ENCODE results near the gene FBRSL1.

The FBRSL1 gene

DNA sequence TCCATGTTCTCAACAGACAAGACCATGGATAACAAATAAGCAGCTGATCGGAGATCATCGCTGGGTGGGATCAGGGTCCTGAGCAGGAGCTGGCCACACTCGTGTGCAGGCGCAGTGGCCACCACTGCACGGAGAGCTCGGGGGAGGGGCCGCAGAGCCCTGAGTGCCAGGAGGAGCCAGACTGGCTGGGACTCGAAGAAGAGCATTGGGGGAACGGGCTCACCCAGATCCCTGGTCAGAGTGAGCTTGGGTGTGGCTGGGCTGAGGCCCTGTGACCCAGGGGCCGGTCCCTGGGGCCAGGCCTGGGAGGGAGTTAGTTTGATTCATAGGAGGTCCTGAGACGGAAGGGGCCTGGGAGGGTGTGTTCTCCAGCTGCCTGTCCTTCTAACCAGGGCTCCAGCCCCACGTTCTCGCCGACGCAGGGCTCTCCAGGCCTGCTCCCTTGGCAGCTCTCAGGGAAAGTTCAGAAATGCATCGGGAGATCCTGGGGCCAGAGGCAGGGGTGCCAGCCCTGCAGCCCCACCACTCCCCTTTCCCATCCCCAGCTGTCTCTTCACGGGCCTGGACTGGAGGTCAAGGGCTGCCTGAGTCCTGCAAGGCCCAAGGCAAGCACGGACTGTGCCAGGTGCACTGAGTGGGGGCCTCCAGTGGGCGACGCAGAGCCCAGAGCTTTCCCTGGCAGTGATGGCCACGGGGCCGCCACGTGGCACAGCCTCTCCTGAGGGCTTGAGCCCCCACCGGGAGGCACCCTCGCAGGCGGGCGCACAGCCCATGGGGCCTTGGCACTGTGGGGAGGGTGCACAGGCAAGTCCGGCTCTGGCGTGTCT lies 48.1 kb downstream of the FBRSL1 start:
- Histone ChIP-seq H3K27me3 (replicated peaks; ENCODE audit: control insufficient read depth, insufficient read depth, low read length) (no peaks in the 10 kb centered on the region), H3K4me3 (ENCODE audit: low read length) (no peak overlapping the region), H3K36me3 (ENCODE audit: control insufficient read depth, insufficient read depth, low read length, severe bottlenecking) (no peaks in the 10 kb centered on the region), H3K9me3 (ENCODE audit: control insufficient read depth, low read length) (no peaks in the 10 kb centered on the region), H3K9ac (ENCODE audit: low read length) (no peak overlapping the region), H3K4me1 (ENCODE audit: control insufficient read depth, insufficient read depth, low read length) (no peaks in the 10 kb centered on the region)
- DNase-seq (ENCODE audit: low read depth) = no peak

DNA sequence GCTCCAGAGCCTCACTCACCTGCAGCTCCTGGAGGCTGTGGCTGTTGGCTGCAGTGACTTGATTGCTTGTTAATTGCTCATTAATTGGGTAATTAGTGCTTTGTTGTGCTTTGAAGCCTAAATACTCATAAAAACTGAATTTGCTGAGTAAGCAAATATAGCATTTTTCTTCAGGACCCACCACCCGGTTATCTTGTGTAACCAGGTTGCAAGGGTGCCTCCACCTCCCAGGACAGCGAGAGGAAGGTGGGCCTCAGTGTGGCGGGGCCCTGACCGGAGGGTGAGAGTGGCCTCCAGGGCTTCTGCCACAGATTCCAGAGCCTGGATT lies 48.7 kb downstream of the FBRSL1 start:
- no peaks in the 10 kb centered on the region for H3K4me1 ChIP-seq (ENCODE audit: control insufficient read depth, insufficient read depth, low read length)

DNA sequence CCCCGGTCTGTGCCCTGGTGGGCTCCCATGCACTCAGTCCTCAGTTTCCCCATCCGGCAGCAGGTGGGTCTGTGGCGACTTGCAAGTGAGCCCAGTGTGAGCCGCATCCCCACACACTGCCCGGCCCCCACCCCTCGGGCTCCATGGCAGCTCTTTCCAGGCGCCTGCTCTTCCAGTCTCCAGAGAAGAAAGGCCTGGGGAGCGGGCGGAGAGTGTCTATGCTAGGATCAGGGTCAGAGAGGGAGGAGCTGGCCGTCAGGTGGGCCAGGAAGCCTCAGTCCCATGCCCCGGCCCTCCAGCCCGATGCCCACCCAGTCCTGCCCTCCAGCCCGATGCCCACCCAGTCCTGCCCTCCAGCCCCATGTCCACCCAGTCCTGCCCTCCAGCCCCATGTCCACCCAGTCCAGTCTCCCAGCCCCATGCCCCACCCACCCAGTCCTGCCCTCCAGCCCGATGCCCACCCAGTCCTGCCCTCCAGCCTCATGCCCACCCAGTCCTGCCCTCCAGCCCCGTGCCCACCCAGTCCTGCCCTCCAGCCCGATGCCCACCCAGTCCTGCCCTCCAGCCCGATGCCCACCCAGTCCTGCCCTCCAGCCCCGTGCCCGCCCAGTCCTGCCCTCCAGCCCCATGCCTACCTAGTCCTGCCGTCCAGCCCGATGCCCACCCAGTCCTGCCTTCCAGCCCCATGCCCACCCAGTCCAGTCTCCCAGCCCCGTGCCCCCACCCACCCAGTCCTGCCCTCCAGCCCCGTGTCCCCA lies 49.2 kb downstream of the FBRSL1 start:
- Histone ChIP-seq H3K9me3 (ENCODE audit: control insufficient read depth, low read length) (no peaks in the 10 kb centered on the region), H3K27me3 (replicated peaks; ENCODE audit: control insufficient read depth, insufficient read depth, low read length) (no peaks in the 10 kb centered on the region), H3K4me3 (ENCODE audit: low read length) (no peak overlapping the region), H3K36me3 (ENCODE audit: control insufficient read depth, insufficient read depth, low read length, severe bottlenecking) (no peaks in the 10 kb centered on the region), H3K4me1 (ENCODE audit: control insufficient read depth, insufficient read depth, low read length) (no peaks in the 10 kb centered on the region), H3K9ac (ENCODE audit: low read length) (no peak overlapping the region)
- no peak for DNase-seq (ENCODE audit: low read depth)

More for the DNA sequence above, 48.7 kb downstream of the FBRSL1 start:
- Histone ChIP-seq H3K27me3 (replicated peaks; ENCODE audit: control insufficient read depth, insufficient read depth, low read length) (no peaks in the 10 kb centered on the region), H3K9me3 (ENCODE audit: control insufficient read depth, low read length) (no peaks in the 10 kb centered on the region), H3K36me3 (ENCODE audit: control insufficient read depth, insufficient read depth, low read length, severe bottlenecking) (no peaks in the 10 kb centered on the region), H3K9ac (ENCODE audit: low read length) (no peak overlapping the region), H3K4me3 (ENCODE audit: low read length) (no peak overlapping the region)
- DNase-seq (ENCODE audit: low read depth) = no peak

DNA sequence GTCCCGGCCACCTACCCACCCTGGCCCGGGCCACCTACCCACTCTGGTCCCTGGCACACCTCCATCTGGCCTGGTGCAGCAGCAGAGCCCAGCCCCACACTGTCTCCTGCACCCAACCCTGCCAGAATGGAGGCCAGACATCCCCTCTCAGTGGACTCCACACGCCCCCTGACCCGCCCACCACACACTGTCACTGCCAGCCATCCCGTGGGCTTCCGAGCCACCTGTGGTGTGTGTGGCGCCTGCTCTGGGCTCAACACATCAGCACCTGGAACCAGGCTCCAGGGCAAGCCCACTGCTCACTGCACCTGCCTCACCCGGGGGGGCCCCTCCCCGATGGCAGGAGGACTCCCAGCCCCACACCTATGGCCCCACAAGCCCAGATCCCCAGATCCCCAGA lies 50.5 kb downstream of the FBRSL1 start:
- no peak for DNase-seq (ENCODE audit: low read depth)
- H3K27me3 ChIP-seq (replicated peaks; ENCODE audit: control insufficient read depth, insufficient read depth, low read length) = no peaks in the 10 kb centered on the region
- H3K4me1 ChIP-seq (ENCODE audit: control insufficient read depth, insufficient read depth, low read length) = no peaks in the 10 kb centered on the region
- no peaks in the 10 kb centered on the region for H3K9me3 ChIP-seq (ENCODE audit: control insufficient read depth, low read length)
- H3K4me3 ChIP-seq (ENCODE audit: low read length) = no peak overlapping the region
- H3K9ac ChIP-seq (ENCODE audit: low read length) = no peak overlapping the region
- H3K36me3 ChIP-seq (ENCODE audit: control insufficient read depth, insufficient read depth, low read length, severe bottlenecking) = peaks cover 5% of the 10 kb centered on the region

DNA sequence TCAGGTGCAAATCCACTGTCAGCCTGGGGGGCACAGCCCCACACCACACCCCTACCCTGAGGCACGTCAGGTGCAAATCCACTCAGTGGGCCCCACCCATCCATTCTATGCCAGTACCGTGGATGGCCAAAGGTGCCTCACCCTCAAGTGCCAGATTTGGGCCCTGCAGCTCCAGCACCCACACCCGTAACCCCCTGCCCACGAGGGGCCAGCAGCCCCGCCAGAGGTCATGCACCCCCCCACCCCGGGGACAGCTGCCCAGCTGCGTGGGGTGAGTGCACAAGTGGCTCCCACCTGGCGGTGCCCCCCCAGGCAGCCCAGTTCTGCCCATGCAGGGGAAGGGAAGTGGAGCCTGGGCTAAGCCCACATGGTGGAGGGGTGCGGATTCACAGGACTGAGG lies 51.2 kb downstream of the FBRSL1 start:
- DNase-seq (ENCODE audit: low read depth) = no peak
- Histone ChIP-seq H3K36me3 (ENCODE audit: control insufficient read depth, insufficient read depth, low read length, severe bottlenecking) (peaks cover 5% of the 10 kb centered on the region), H3K9me3 (ENCODE audit: control insufficient read depth, low read length) (no peaks in the 10 kb centered on the region), H3K9ac (ENCODE audit: low read length) (no peak overlapping the region), H3K27me3 (replicated peaks; ENCODE audit: control insufficient read depth, insufficient read depth, low read length) (no peaks in the 10 kb centered on the region), H3K4me3 (ENCODE audit: low read length) (no peak overlapping the region), H3K4me1 (ENCODE audit: control insufficient read depth, insufficient read depth, low read length) (no peaks in the 10 kb centered on the region)

DNA sequence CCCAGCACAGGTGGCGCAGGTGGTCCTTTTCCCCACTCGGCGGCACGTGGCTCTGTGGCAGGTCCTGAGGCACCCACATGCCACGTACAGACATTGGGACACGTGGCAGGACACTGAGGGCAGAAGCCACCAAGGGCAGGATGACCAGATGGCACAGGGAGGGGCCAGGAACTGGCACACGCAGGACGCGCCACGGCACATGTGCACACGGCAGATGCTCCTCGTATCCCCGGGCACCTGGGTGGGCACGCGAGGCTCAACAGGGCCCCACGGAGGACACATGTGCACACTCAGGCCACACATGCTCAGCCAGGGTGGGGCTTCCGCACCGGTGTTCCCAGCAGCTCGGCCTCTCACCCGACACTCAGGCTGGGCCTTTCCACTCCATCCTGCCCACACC lies 52.0 kb downstream of the FBRSL1 start:
- Histone ChIP-seq H3K4me1 (ENCODE audit: control insufficient read depth, insufficient read depth, low read length) (no peaks in the 10 kb centered on the region), H3K9ac (ENCODE audit: low read length) (no peak overlapping the region), H3K9me3 (ENCODE audit: control insufficient read depth, low read length) (no peaks in the 10 kb centered on the region), H3K27me3 (replicated peaks; ENCODE audit: control insufficient read depth, insufficient read depth, low read length) (no peaks in the 10 kb centered on the region), H3K36me3 (ENCODE audit: control insufficient read depth, insufficient read depth, low read length, severe bottlenecking) (peaks cover 5% of the 10 kb centered on the region), H3K4me3 (ENCODE audit: low read length) (no peak overlapping the region)
- DNase-seq (ENCODE audit: low read depth) = no peak

DNA sequence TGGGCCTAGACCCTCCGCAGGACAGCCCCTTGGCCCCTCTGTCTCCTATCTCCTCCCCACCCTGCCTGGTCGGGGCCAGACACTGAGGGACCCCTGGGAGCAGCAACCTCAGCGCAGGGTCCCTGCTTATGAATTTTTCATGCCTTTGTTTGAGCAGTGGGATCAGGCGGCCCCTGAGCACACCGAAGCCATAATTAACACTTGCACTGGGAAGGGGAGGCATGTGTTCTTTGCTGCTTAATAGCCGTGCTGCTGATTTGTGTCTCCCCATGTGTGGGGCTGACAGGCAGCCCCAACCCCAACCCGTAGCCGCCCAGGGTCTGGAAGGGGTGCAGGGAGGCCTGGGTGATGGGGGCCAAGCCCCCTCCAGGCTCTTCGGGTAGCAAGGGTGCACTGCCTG lies 52.7 kb downstream of the FBRSL1 start:
- Histone ChIP-seq H3K4me3 (ENCODE audit: low read length) (no peak overlapping the region), H3K27me3 (replicated peaks; ENCODE audit: control insufficient read depth, insufficient read depth, low read length) (no peaks in the 10 kb centered on the region), H3K4me1 (ENCODE audit: control insufficient read depth, insufficient read depth, low read length) (no peaks in the 10 kb centered on the region), H3K9me3 (ENCODE audit: control insufficient read depth, low read length) (no peaks in the 10 kb centered on the region), H3K36me3 (ENCODE audit: control insufficient read depth, insufficient read depth, low read length, severe bottlenecking) (peaks cover 5% of the 10 kb centered on the region), H3K9ac (ENCODE audit: low read length) (no peak overlapping the region)
- no peak for DNase-seq (ENCODE audit: low read depth)

DNA sequence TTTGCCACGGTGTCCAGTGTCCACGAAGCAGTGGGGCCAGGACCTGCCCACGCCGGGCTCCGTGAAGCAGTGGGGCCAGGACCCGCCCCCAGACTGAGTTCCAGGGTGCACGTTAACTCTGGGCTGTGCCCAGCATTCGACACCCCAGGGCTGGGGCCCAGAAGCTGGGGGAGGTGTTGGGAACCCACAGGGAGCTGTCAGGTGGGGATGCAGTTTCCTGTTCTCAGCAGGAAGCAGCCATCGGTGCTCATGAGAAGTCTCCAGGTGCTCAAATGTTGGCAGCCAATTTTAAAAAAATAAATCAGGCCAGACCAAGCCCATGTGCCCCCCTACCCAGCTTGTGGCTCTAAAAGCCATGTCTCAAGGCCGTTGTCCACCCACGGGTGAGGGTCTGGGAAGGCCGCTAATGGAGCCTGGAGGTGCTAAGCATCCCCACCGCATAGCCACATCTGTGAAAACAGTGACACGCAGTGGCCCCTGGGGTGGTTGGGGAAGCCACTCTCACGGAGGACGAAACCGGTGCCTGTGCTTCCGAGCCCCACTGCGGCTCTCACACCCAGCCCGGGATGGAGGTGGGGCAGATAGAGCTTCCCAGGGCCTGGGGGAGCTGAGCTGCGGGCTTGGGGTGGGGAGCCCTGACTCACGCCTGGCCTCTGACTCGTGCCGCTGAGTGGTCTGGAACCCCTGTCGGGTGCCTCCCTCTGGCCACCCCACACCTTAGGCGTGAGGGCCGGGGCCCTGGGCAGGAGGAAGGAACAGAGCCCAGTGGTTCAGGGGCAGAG lies 53.5 kb downstream of the FBRSL1 start:
- no peaks in the 10 kb centered on the region for H3K27me3 ChIP-seq (replicated peaks; ENCODE audit: control insufficient read depth, insufficient read depth, low read length)

DNA sequence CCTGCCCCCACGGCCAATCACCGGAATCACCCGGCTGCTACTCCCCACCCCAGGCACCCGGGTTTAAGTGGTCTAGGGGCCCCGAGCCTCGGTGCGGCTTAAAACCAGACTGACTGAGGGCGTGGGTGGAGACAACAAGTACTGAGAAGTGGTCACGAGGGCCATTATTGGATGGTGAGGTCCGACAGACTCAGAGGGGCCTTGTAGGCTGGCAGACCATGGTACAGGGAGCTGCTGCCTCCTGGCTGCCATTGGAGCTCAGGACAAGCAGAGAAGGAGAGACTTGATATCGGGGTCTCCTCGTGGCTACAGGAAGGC lies 54.1 kb downstream of the FBRSL1 start:
- H3K27me3 ChIP-seq (replicated peaks; ENCODE audit: control insufficient read depth, insufficient read depth, low read length) = no peaks in the 10 kb centered on the region
- H3K4me1 ChIP-seq (ENCODE audit: control insufficient read depth, insufficient read depth, low read length) = no peaks in the 10 kb centered on the region
- no peaks in the 10 kb centered on the region for H3K9me3 ChIP-seq (ENCODE audit: control insufficient read depth, low read length)

More for the DNA sequence above, 53.5 kb downstream of the FBRSL1 start:
- H3K9ac ChIP-seq (ENCODE audit: low read length) = no peak overlapping the region
- no peaks in the 10 kb centered on the region for H3K9me3 ChIP-seq (ENCODE audit: control insufficient read depth, low read length)
- H3K4me3 ChIP-seq (ENCODE audit: low read length) = no peak overlapping the region
- DNase-seq (ENCODE audit: low read depth) = no peak
- no peaks in the 10 kb centered on the region for H3K4me1 ChIP-seq (ENCODE audit: control insufficient read depth, insufficient read depth, low read length)
- H3K36me3 ChIP-seq (ENCODE audit: control insufficient read depth, insufficient read depth, low read length, severe bottlenecking) = peaks cover 5% of the 10 kb centered on the region

DNA sequence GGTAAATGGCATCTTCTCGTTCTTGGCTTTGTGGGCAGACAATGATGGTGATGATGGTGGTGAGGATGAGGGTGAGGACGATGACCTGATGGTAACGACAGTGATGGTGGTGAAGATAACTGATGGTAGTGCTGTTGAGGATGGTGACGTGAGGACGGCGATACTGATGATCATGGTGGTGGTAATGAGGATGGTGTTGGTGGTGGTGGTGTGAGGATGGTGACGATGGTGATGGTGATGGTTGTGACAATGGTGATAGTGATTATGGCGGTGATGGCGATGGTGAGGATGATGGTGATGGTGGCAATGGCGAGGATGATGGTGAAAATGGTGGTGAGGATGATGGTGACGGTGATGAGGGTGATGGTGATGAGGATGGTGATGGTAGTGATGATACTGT lies 54.5 kb downstream of the FBRSL1 start:
- no peak overlapping the region for H3K9ac ChIP-seq (ENCODE audit: low read length)
- no peaks in the 10 kb centered on the region for H3K9me3 ChIP-seq (ENCODE audit: control insufficient read depth, low read length)
- no peak overlapping the region for H3K4me3 ChIP-seq (ENCODE audit: low read length)
- no peak for DNase-seq (ENCODE audit: low read depth)
- no peaks in the 10 kb centered on the region for H3K27me3 ChIP-seq (replicated peaks; ENCODE audit: control insufficient read depth, insufficient read depth, low read length)
- H3K4me1 ChIP-seq (ENCODE audit: control insufficient read depth, insufficient read depth, low read length) = no peaks in the 10 kb centered on the region
- H3K36me3 ChIP-seq (ENCODE audit: control insufficient read depth, insufficient read depth, low read length, severe bottlenecking) = peaks cover 5% of the 10 kb centered on the region

More for the DNA sequence above, 54.1 kb downstream of the FBRSL1 start:
- no peak for DNase-seq (ENCODE audit: low read depth)
- Histone ChIP-seq H3K4me3 (ENCODE audit: low read length) (no peak overlapping the region), H3K9ac (ENCODE audit: low read length) (no peak overlapping the region), H3K36me3 (ENCODE audit: control insufficient read depth, insufficient read depth, low read length, severe bottlenecking) (peaks cover 5% of the 10 kb centered on the region)

DNA sequence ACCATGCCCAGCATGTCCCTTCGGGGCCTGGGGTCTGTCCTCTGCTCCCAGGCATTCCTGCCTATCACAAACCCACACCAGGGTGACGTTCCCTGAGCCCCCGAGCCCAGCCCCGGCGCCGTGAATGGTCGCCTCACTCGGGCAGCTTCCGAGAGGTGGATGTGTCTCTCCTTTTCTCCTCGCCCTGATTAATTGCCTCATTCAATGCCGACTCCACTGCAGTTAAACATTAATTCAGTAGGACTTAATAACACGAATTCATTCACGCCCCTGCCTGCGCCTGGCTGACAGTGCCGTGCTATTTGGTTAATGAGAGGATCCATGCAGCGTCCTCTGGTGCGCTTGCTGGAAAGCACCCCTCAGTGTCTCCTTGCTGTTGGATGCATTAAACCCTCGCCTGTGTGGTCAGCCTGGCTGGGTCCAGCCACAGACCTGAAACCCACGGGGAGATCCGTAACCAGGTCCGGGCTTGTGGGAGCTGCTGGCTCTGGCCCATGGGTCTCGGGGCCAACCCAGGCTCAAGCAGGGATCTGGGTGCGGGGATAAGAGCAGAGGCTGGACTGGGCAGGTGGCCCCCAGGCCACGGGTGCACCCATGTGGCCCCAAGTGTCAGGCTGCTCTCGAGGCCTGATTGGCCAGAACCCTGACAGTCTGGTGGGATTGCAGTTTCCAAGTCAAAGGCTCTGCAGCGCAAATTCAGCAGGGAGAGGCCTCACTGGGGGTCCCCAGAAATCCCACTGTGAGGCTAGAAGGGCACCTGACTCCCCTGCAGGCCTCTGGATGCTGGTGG lies 55.4 kb downstream of the FBRSL1 start:
- no peak overlapping the region for H3K9ac ChIP-seq (ENCODE audit: low read length)
- no peaks in the 10 kb centered on the region for H3K27me3 ChIP-seq (replicated peaks; ENCODE audit: control insufficient read depth, insufficient read depth, low read length)
- peaks cover 5% of the 10 kb centered on the region for H3K36me3 ChIP-seq (ENCODE audit: control insufficient read depth, insufficient read depth, low read length, severe bottlenecking)
- H3K4me3 ChIP-seq (ENCODE audit: low read length) = no peak overlapping the region
- no peak for DNase-seq (ENCODE audit: low read depth)
- H3K4me1 ChIP-seq (ENCODE audit: control insufficient read depth, insufficient read depth, low read length) = peaks cover 6% of the 10 kb centered on the region
- no peaks in the 10 kb centered on the region for H3K9me3 ChIP-seq (ENCODE audit: control insufficient read depth, low read length)
